ENCODE data around the gene STAG2. TPM values are rescaled to one million over a fixed set of nuclear protein-coding genes. Genes with fewer than 3 reads are reported as not detected.

STAG2 gene
- total and polyA plus RNA-seq, 2 donors (not counting 3 experiments of a cell fraction or from before 2014, with no cell fraction given), result 12.7 to 55.9 TPM

- Histone ChIP-seq H3K4me2 (ENCODE audit: insufficient read depth, low read length) (no peak overlapping the region), H3K36me3 (ENCODE audit: control insufficient read depth in 2 of 2, extremely low read depth in 1 of 2, insufficient read depth in 2 of 2, low read length in 2 of 2) (no peaks in the 10 kb centered on the region), H3K27ac (ENCODE audit: insufficient read depth, low read depth, low read length) (no peak overlapping the region), H3K4me1 (ENCODE audit: control insufficient read depth, extremely low read depth, insufficient read depth, low read length) (no peaks in the 10 kb centered on the region), H3K9me1 (replicated peaks; ENCODE audit: control insufficient read depth, extremely low read depth, insufficient read depth, low read length) (no peaks in the 10 kb centered on the region), H4K20me1 (replicated peaks; ENCODE audit: control insufficient read depth, extremely low read depth, insufficient read depth, low read length) (no peaks in the 10 kb centered on the region), H3K9me3 (replicated peaks; ENCODE audit: control insufficient read depth, insufficient read depth, low read length) (no peaks in the 10 kb centered on the region), H3K4me3 (replicated peaks in 1 of 3; ENCODE audit: insufficient read depth in 1 of 3, low read depth in 1 of 3, low read length in 3 of 3) (no peak overlapping the region), H3K79me2 (ENCODE audit: control insufficient read depth, insufficient read depth, low read length) (no peaks in the 10 kb centered on the region), H3K9ac (replicated peaks; ENCODE audit: extremely low read depth, insufficient read depth, low read length) (no peak overlapping the region), H2AFZ (ENCODE audit: low read depth, low read length) (no peak overlapping the region), H3K27me3 (ENCODE audit: control insufficient read depth in 2 of 2, insufficient read depth in 2 of 2, low read length in 2 of 2) (no peaks in the 10 kb centered on the region)
- dilution Hi-C loops (cut with MboI; ENCODE audit: extremely low pct_ligation_motif_present, low sequenced_read_pairs), result no loop called here
- ChIA-PET CTCF (no interaction called here), POLR2A (no interaction called here)
- TF ChIP-seq GATA2 (IDR thresholded peaks at IDR 0.05; ENCODE audit: insufficient read depth, insufficient read length, low read depth, low read length), result no peak
- TF ChIP-seq FOS (IDR thresholded peaks at IDR 0.05; ENCODE audit: borderline replicate concordance, insufficient read depth, low read length), result no peak
- TF ChIP-seq EZH2 (IDR thresholded peaks at IDR 0.05; ENCODE audit: borderline replicate concordance, low read depth, low read length, severe bottlenecking), result no peak
- TF ChIP-seq MYC (IDR thresholded peaks at IDR 0.05; ENCODE audit: low read depth, low read length), result no peak
- no TSS peak for BruUV-seq (replicated peaks)
- DNase-seq (ENCODE audit: low read depth, low spot score), result no peak
- intact Hi-C loops (cut with micrococcal nuclease), result no loop called here
- FAIRE-seq, result no peak
These were observed 18.4 kb upstream of the STAG2 start for GRCh38 chrX:123943074-123943473.

DNA sequence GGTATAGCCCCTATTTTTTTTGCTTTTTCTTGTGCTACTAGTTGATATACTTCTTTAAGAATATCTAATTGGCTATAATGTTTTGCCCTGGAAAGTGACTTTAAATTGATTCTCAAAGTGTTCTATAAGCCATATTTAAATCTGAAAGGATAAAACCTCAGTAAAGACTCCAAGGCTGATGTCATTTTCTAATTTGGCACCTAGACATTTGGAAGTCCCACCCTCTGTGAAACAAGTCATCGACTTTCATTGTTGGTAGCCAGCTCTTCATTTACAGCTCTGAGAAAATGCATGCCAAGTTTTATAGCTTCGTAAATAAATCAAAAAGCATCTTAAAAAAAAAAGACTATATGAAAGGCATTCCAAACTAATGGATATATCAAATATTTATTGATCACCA lies 18.0 kb upstream of the STAG2 start:
- intact Hi-C loops (cut with micrococcal nuclease), result no loop called here

More for the DNA sequence above, 18.0 kb upstream of the STAG2 start:
- no peak overlapping the region for H3K27ac ChIP-seq (ENCODE audit: insufficient read depth, low read depth, low read length)
- POLR2A ChIA-PET, result no interaction called here
- H2AFZ ChIP-seq (ENCODE audit: low read depth, low read length), result no peak overlapping the region
- dilution Hi-C loops (cut with MboI; ENCODE audit: extremely low pct_ligation_motif_present, low sequenced_read_pairs), result no loop called here
- H3K9me1 ChIP-seq (replicated peaks; ENCODE audit: control insufficient read depth, extremely low read depth, insufficient read depth, low read length), result no peaks in the 10 kb centered on the region
- no peak overlapping the region for H3K4me3 ChIP-seq (replicated peaks in 1 of 3; ENCODE audit: insufficient read depth in 1 of 3, low read depth in 1 of 3, low read length in 3 of 3)
- CTCF ChIA-PET, result no interaction called here
- H3K79me2 ChIP-seq (ENCODE audit: control insufficient read depth, insufficient read depth, low read length), result no peaks in the 10 kb centered on the region
- H3K4me1 ChIP-seq (ENCODE audit: control insufficient read depth, extremely low read depth, insufficient read depth, low read length), result no peaks in the 10 kb centered on the region
- no peak for TF ChIP-seq JUN (IDR thresholded peaks at IDR 0.05; ENCODE audit: borderline replicate concordance, insufficient read depth, insufficient read length, low read depth)
- TF ChIP-seq FOS (IDR thresholded peaks at IDR 0.05; ENCODE audit: borderline replicate concordance, insufficient read depth, low read length), result no peak
- no peak for TF ChIP-seq POLR2AphosphoS5 (IDR thresholded peaks at IDR 0.05; ENCODE audit: insufficient read depth, low read depth, low read length)
- no peak for TF ChIP-seq MYC (IDR thresholded peaks at IDR 0.05; ENCODE audit: low read depth, low read length)
- no peak for TF ChIP-seq EZH2 (IDR thresholded peaks at IDR 0.05; ENCODE audit: borderline replicate concordance, low read depth, low read length, severe bottlenecking)
- TF ChIP-seq GATA2 (IDR thresholded peaks at IDR 0.05; ENCODE audit: insufficient read depth, insufficient read length, low read depth, low read length), result no peak
- TF ChIP-seq, protein P1, sequence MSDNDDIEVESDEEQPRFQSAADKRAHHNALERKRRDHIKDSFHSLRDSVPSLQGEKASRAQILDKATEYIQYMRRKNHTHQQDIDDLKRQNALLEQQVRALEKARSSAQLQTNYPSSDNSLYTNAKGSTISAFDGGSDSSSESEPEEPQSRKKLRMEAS (IDR thresholded peaks at IDR 0.05; ENCODE audit: insufficient read depth, insufficient read length), result no peak
- TF ChIP-seq, protein P2, sequence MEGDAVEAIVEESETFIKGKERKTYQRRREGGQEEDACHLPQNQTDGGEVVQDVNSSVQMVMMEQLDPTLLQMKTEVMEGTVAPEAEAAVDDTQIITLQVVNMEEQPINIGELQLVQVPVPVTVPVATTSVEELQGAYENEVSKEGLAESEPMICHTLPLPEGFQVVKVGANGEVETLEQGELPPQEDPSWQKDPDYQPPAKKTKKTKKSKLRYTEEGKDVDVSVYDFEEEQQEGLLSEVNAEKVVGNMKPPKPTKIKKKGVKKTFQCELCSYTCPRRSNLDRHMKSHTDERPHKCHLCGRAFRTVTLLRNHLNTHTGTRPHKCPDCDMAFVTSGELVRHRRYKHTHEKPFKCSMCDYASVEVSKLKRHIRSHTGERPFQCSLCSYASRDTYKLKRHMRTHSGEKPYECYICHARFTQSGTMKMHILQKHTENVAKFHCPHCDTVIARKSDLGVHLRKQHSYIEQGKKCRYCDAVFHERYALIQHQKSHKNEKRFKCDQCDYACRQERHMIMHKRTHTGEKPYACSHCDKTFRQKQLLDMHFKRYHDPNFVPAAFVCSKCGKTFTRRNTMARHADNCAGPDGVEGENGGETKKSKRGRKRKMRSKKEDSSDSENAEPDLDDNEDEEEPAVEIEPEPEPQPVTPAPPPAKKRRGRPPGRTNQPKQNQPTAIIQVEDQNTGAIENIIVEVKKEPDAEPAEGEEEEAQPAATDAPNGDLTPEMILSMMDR (IDR thresholded peaks at IDR 0.05; ENCODE audit: extremely low read depth in 1 of 2, insufficient read depth in 1 of 2, low read depth in 1 of 2, low read length in 2 of 2), result no peak
- TF ChIP-seq POLR2A (IDR thresholded peaks at IDR 0.05; ENCODE audit: low read depth, low read length), result no peak
- no peaks in the 10 kb centered on the region for H3K36me3 ChIP-seq (ENCODE audit: control insufficient read depth in 2 of 2, extremely low read depth in 1 of 2, insufficient read depth in 2 of 2, low read length in 2 of 2)
- no peaks in the 10 kb centered on the region for H3K27me3 ChIP-seq (ENCODE audit: control insufficient read depth in 2 of 2, insufficient read depth in 2 of 2, low read length in 2 of 2)
- FAIRE-seq, result no peak
- no peaks in the 10 kb centered on the region for H4K20me1 ChIP-seq (replicated peaks; ENCODE audit: control insufficient read depth, extremely low read depth, insufficient read depth, low read length)
- DNase-seq (ENCODE audit: low read depth, low spot score), result no peak
- H3K4me2 ChIP-seq (ENCODE audit: insufficient read depth, low read length), result no peak overlapping the region
- BruUV-seq (replicated peaks), result no TSS peak
- H3K9me3 ChIP-seq (replicated peaks; ENCODE audit: control insufficient read depth, insufficient read depth, low read length), result no peaks in the 10 kb centered on the region
- no peak overlapping the region for H3K9ac ChIP-seq (replicated peaks; ENCODE audit: extremely low read depth, insufficient read depth, low read length)

Measured in endothelial cell of umbilical vein (primary cell).